ENCODE data around the gene EYA4. TPM values are rescaled to one million over a fixed set of nuclear protein-coding genes. Genes with fewer than 3 reads are reported as not detected.

EYA4 gene
- total RNA-seq, 4 donors from 2014 or later = 0.09 to 1.1 (median 0.61) TPM

- WGBS, 2 donors = 51 to 71% methylated on average over 3 of the region's 3 CpGs
- TF ChIP-seq CTCF (IDR thresholded peaks at IDR 0.05) = no peak
- no peak for TF ChIP-seq POLR2A (IDR thresholded peaks at IDR 0.05)
- no peaks in the 10 kb centered on the region for H3K4me1 ChIP-seq
- no peak for DNase-seq
- no peaks in the 10 kb centered on the region for H3K27me3 ChIP-seq
- no peaks in the 10 kb centered on the region for H3K9me3 ChIP-seq
- intact Hi-C loops (cut with DNase I) = no loop called here
- H3K27ac ChIP-seq = no peak overlapping the region
- H3K4me3 ChIP-seq = no peak overlapping the region
- no peaks in the 10 kb centered on the region for H3K36me3 ChIP-seq
Measured at GRCh38 chr6:133380723-133381122, 139.6 kb downstream of the EYA4 start.

GRCh38 chr6:133388731-133389130, 147.6 kb downstream of the EYA4 start:
- H3K9me3 ChIP-seq = no peaks in the 10 kb centered on the region
- no peaks in the 10 kb centered on the region for H3K27me3 ChIP-seq
- H3K36me3 ChIP-seq = no peaks in the 10 kb centered on the region
- 77 to 87% methylated on average over 6 of the region's 6 CpGs for WGBS, 2 donors
- H3K4me3 ChIP-seq = no peak overlapping the region
- TF ChIP-seq POLR2A (IDR thresholded peaks at IDR 0.05) = no peak
- TF ChIP-seq CTCF (IDR thresholded peaks at IDR 0.05) = no peak
- DNase-seq = no peak
- intact Hi-C loops (cut with DNase I) = no loop called here
- no peaks in the 10 kb centered on the region for H3K4me1 ChIP-seq
- H3K27ac ChIP-seq = no peak overlapping the region

DNA sequence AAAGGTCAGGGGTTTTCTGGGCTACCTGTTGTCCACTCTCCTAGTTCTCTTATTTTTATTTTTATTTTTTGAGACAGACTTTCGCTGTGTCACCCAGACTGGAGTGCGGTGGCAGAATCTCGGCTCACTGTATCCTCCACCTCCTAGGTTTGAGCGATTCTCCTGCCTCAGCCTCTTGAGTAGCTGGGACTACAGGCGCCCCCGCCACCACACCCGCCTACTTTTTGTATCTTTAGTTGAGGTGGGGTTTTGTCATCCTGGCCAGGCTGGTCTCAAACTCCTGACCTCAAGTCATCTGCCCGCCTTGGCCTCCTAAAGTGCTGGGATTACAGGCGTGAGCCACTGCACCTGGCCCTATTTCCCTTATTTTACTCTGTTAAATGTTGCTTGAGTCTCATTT, 149.0 kb downstream of the EYA4 start:
- WGBS, 2 donors = 86 to 88% methylated on average over 9 of the region's 9 CpGs
- Histone ChIP-seq H3K27me3 (no peaks in the 10 kb centered on the region), H3K36me3 (no peaks in the 10 kb centered on the region), H3K4me3 (no peak overlapping the region), H3K4me1 (no peaks in the 10 kb centered on the region), H3K27ac (no peak overlapping the region), H3K9me3 (no peaks in the 10 kb centered on the region)
- TF ChIP-seq POLR2A (IDR thresholded peaks at IDR 0.05) (no peak), CTCF (IDR thresholded peaks at IDR 0.05) (no peak)
- intact Hi-C loops (cut with DNase I) = no loop called here
- no peak for DNase-seq

- Histone ChIP-seq H3K4me3 (no peak overlapping the region), H3K27ac (no peak overlapping the region), H3K4me1 (no peaks in the 10 kb centered on the region), H3K9me3 (no peaks in the 10 kb centered on the region), H3K36me3 (no peaks in the 10 kb centered on the region), H3K27me3 (no peaks in the 10 kb centered on the region)
- no peak for TF ChIP-seq POLR2A (IDR thresholded peaks at IDR 0.05)
- TF ChIP-seq CTCF (IDR thresholded peaks at IDR 0.05) = no peak
- 57 to 59% methylated on average over 3 of the region's 3 CpGs for WGBS, 2 donors
- no peak for DNase-seq
- intact Hi-C loops (cut with DNase I) = no loop called here
Measured at GRCh38 chr6:133392015-133392414, 150.9 kb downstream of the EYA4 start.

- Histone ChIP-seq H3K27me3 (no peaks in the 10 kb centered on the region), H3K9me3 (no peaks in the 10 kb centered on the region), H3K4me1 (no peaks in the 10 kb centered on the region), H3K27ac (no peak overlapping the region), H3K36me3 (no peaks in the 10 kb centered on the region), H3K4me3 (no peak overlapping the region)
- no peak for DNase-seq
- TF ChIP-seq CTCF (IDR thresholded peaks at IDR 0.05) = no peak
- no peak for TF ChIP-seq POLR2A (IDR thresholded peaks at IDR 0.05)
- WGBS, 2 donors = 29% methylated on average over 2 of the region's 2 CpGs
- intact Hi-C loops (cut with DNase I) = no loop called here
Measured at GRCh38 chr6:133392641-133393040, 151.5 kb downstream of the EYA4 start.

All from esophagus squamous epithelium (tissue), 5 donors.